HCT116 (cell line): ENCODE measurements around the gene C1QTNF9B. TPM values are rescaled to one million over a fixed set of nuclear protein-coding genes. Genes with fewer than 3 reads are reported as not detected.

Experiments
- ATAC-seq: fragments of 200-7000 bp; cut with Tn5 transposase; 2 replicates; pipeline ENCODE4 v1.9.1; 2020; ENCODE audit warnings: mild to moderate bottlenecking, moderate library complexity
- BruUV-seq: library from RNA; stranded (reverse); fragments of 400-500 nt; replicated peaks from 2 replicates; lab custom pipeline; 2021; lab: Mats Ljungman, UMichigan
- CTCF ChIA-PET: fragments of 300-600 bp; sonication (Branson Sonifier 250); formaldehyde crosslinking; loops from one replicate; lab custom pipeline; 2021; ENCODE audit warnings: antibody characterized with exemption; lab: Charles Lee
- POLR2A ChIA-PET: fragments of 300-600, 350-600 bp; sonication (Branson Sonifier 250); formaldehyde crosslinking; loops from one replicate; lab custom pipeline; 2021; ENCODE audit warnings: antibody characterized with exemption; lab: Charles Lee
- RAD21 ChIA-PET, 2 experiments: fragments of 300-600 bp; sonication (Branson Sonifier 250); formaldehyde crosslinking; loops; one replicate each; lab custom pipeline; 2023; ENCODE audit warnings: low total read pairs in 2 of 2; ENCODE audit not compliant: uncharacterized antibody in 2 of 2, unreplicated experiment in 2 of 2, low non-redundant PET in 1 of 2; lab: Charles Lee
- DNase-seq: peaks from one replicate; pipeline ENCODE4 v3.0.0-alpha.2; 2010; ENCODE audit warnings: low read depth, low spot score
- H2AFZ ChIP-seq: fragments of 200-600 bp; shearing (Covaris generic), sonication (generic); 2 replicates; pipeline ENCODE4 v1.6.1; 2017; ENCODE audit warnings: low read depth, mixed run types, mixed read lengths, antibody characterized with exemption, low read length; ENCODE audit not compliant: poor library complexity, severe bottlenecking
- H3K27ac ChIP-seq: 2 replicates; pipeline ENCODE4 v1.5.1; 2012; ENCODE audit warnings: low read depth, low read length
- H3K27me3 ChIP-seq: fragments of 200-600 bp; sonication (generic); 2 replicates; pipeline ENCODE4 v1.6.1; 2016; ENCODE audit warnings: mixed run types, low read length, mixed read lengths; ENCODE audit not compliant: insufficient read depth
- H3K36me3 ChIP-seq, 2 experiments: fragments of 200-500 bp in 1 of 2; fragments of 200-600 bp in 1 of 2; sonication (Bioruptor generic) in 1 of 2; sonication (generic) in 1 of 2; 2 replicates each; pipeline versions ENCODE4 v1.5.1 to v1.6.1; 2014 to 2016; ENCODE audit warnings: low read length in 2 of 2, inconsistent platforms in 1 of 2, mixed read lengths in 1 of 2, mixed run types in 1 of 2; ENCODE audit not compliant: insufficient read depth in 2 of 2, control insufficient read depth in 1 of 2
- H3K4me1 ChIP-seq, 2 experiments: fragments of 200-600 bp in 1 of 2; sonication (generic) in 1 of 2; 2 replicates each; pipeline versions ENCODE4 v1.5.1 to v1.6.1; 2012 to 2017; ENCODE audit warnings: low read length in 2 of 2, inconsistent platforms in 1 of 2, mild to moderate bottlenecking in 1 of 2, mixed read lengths in 1 of 2, mixed run types in 1 of 2, moderate library complexity in 1 of 2; ENCODE audit not compliant: insufficient read depth in 2 of 2, control insufficient read depth in 1 of 2
- H3K4me2 ChIP-seq: fragments of 200-600 bp; sonication (generic); 2 replicates; pipeline ENCODE4 v1.6.1; 2017; ENCODE audit warnings: mixed run types, low read length, mixed read lengths
- H3K4me3 ChIP-seq, 2 experiments: fragments of 200-600 bp in 1 of 2; sonication (generic) in 1 of 2; replicated peaks in 1 of 2; 2 replicates each; pipeline ENCODE4 v1.5.1; 2011 to 2016; ENCODE audit warnings: low read length in 2 of 2, control low read depth in 1 of 2, low read depth in 1 of 2, mild to moderate bottlenecking in 1 of 2, mixed read lengths in 1 of 2, mixed run types in 1 of 2
- H3K79me2 ChIP-seq: fragments of 200-600 bp; sonication (generic); 2 replicates; pipeline ENCODE4 v1.6.1; 2017; ENCODE audit warnings: mild to moderate bottlenecking, mixed run types, low read length, moderate library complexity, mixed read lengths; ENCODE audit not compliant: insufficient read depth
- H3K9ac ChIP-seq: fragments of 200-600 bp; sonication (generic); 2 replicates; pipeline ENCODE4 v1.6.1; 2016; ENCODE audit warnings: low read length, mixed read lengths
- H3K9me2 ChIP-seq: fragments of 200-600 bp; sonication (generic), shearing (Covaris generic); 2 replicates; pipeline ENCODE4 v1.6.1; 2017; ENCODE audit warnings: mixed run types, mild to moderate bottlenecking, moderate library complexity; ENCODE audit not compliant: insufficient read depth
- H3K9me3 ChIP-seq, 2 experiments: fragments of 200-500 bp in 1 of 2; fragments of 200-600 bp in 1 of 2; sonication (Bioruptor generic) in 1 of 2; sonication (generic) in 1 of 2; 2 replicates each; pipeline ENCODE4 v1.6.1; 2014 to 2017; ENCODE audit warnings: low read length in 2 of 2, mixed read lengths in 2 of 2, inconsistent platforms in 1 of 2, low read depth in 1 of 2, mild to moderate bottlenecking in 1 of 2, mixed run types in 1 of 2, moderate library complexity in 1 of 2; ENCODE audit not compliant: control insufficient read depth in 1 of 2, insufficient read depth in 1 of 2
- H4K20me1 ChIP-seq: fragments of 200-600 bp; sonication (generic), shearing (Covaris generic); 2 replicates; pipeline ENCODE4 v1.6.1; 2017; ENCODE audit warnings: mixed run types, mild to moderate bottlenecking, moderate library complexity; ENCODE audit not compliant: insufficient read depth
- CBX3 ChIP-seq: IDR thresholded peaks from 2 replicates; pipeline ENCODE4 v1.6.1; 2012; ENCODE audit warnings: low read depth
- EZH2phosphoT487 ChIP-seq: fragments of 200-600 bp; IDR thresholded peaks from 2 replicates; pipeline ENCODE4 v1.6.1; 2018; ENCODE audit warnings: antibody characterized with exemption, borderline replicate concordance
- FOSL1 ChIP-seq: IDR thresholded peaks from 2 replicates; pipeline ENCODE4 v1.6.1; 2012; ENCODE audit warnings: low read depth
- JUND ChIP-seq: IDR thresholded peaks from 2 replicates; pipeline ENCODE4 v1.6.1; 2012
- RAD21 ChIP-seq: IDR thresholded peaks from 2 replicates; pipeline ENCODE4 v1.6.1; 2012; ENCODE audit warnings: low read depth, mild to moderate bottlenecking
- SIN3A ChIP-seq: IDR thresholded peaks from 2 replicates; pipeline ENCODE4 v1.6.1; 2012; ENCODE audit warnings: low read depth
- SRF ChIP-seq: IDR thresholded peaks from 2 replicates; pipeline ENCODE4 v1.6.1; 2012; ENCODE audit warnings: low read depth
- TCF7L2 ChIP-seq: IDR thresholded peaks from 2 replicates; pipeline ENCODE4 v1.7.0; 2011; ENCODE audit warnings: borderline replicate concordance, inconsistent platforms; ENCODE audit not compliant: insufficient read depth, insufficient read length; ENCODE audit errors: extremely low read depth
- YY1 ChIP-seq: IDR thresholded peaks from 2 replicates; pipeline ENCODE4 v1.6.1; 2011; ENCODE audit warnings: low read length, low read depth, moderate library complexity, mild to moderate bottlenecking; ENCODE audit not compliant: insufficient replicate concordance; ENCODE audit errors: extremely low read depth
- ZFX ChIP-seq: fragments of 450-650 bp; IDR thresholded peaks from 2 replicates; pipeline ENCODE4 v1.6.1; 2017
- intact Hi-C: fragments of 100-400 bp; cut with micrococcal nuclease; formaldehyde crosslinking; loops from 2 replicates; pipeline ENCODE4 v1.10.0; 2022
- total RNA-seq: library from RNA; stranded (reverse); gene quantifications from one replicate; pipeline ENCODE4 v1.2.1, GENCODE V29; 2021; ENCODE audit not compliant: unreplicated experiment
- TF ChIP-seq, protein P1 (sequence below): IDR thresholded peaks from 2 replicates; pipeline ENCODE4 v1.6.1; 2012
- TF ChIP-seq, protein P2 (sequence below): IDR thresholded peaks from 2 replicates; pipeline ENCODE4 v1.6.1; 2012

Gene C1QTNF9B
- total RNA-seq, 1 experiment from 2014 or later: not detected

DNA sequence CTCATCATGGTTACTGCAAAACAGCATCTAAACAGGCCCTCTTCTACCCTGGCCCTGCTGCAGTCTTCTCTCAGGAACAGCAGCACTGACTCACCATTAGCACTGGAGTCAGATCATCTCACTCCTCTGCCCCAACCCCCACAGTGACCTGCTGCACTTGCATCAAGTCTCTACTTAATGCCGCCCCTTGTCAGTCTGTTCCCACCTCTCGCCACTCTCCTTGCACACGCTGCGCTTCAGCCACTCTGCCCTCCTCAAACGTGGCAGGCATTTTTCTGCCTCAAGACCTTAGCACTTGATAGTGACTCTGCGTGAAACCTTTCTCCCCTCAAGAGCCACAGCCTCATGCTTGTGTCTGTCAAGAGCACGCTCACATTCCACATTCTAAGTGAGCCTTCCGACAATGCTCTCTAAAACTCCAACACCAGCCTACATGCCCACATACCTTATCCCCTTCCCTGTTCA is 30.2 kb downstream of the C1QTNF9B start:
- Histone ChIP-seq H3K27me3 (no peaks in the 10 kb centered on the region), H2AFZ (no peak overlapping the region), H3K4me1 (0 out of 4 replicates have a peak, but pooled peaks cover 0 to 2% of the 10 kb centered on the region in 2 experiments), H3K4me3 (no peak overlapping the region), H3K9ac (no peak overlapping the region), H3K27ac (no peak overlapping the region), H3K9me3 (no peaks in the 10 kb centered on the region), H3K9me2 (no peaks in the 10 kb centered on the region), H4K20me1 (no peaks in the 10 kb centered on the region), H3K36me3 (no peaks in the 10 kb centered on the region; a peak in 1 of 4 replicates), H3K4me2 (no peak overlapping the region), H3K79me2 (no peaks in the 10 kb centered on the region)
- DNase-seq (no peak), ATAC-seq (no peak)
- no TSS peak for BruUV-seq
- intact Hi-C loops: no loop called here
- CTCF ChIA-PET: no interaction called here
- POLR2A ChIA-PET: no interaction called here
- RAD21 ChIA-PET: no interaction called here
- TF ChIP-seq JUND: no peak
- no peak for TF ChIP-seq RAD21
- TF ChIP-seq, protein P1, sequence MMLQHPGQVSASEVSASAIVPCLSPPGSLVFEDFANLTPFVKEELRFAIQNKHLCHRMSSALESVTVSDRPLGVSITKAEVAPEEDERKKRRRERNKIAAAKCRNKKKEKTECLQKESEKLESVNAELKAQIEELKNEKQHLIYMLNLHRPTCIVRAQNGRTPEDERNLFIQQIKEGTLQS: no peak
- no peak for TF ChIP-seq FOSL1
- TF ChIP-seq ZFX: no peak
- no peak for TF ChIP-seq YY1
- TF ChIP-seq TCF7L2: no peak
- TF ChIP-seq CBX3: no peak
- TF ChIP-seq SIN3A: no peak
- no peak for TF ChIP-seq SRF
- TF ChIP-seq, protein P2, sequence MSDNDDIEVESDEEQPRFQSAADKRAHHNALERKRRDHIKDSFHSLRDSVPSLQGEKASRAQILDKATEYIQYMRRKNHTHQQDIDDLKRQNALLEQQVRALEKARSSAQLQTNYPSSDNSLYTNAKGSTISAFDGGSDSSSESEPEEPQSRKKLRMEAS: no peak
- TF ChIP-seq EZH2phosphoT487: no peak
